ENCODE results near the gene IRF8. TPM values are rescaled to one million over a fixed set of nuclear protein-coding genes. Genes with fewer than 3 reads are reported as not detected.
"Not testable (repeated sequence)": the region's sequence is repeated elsewhere in the genome, so short reads cannot be mapped to it uniquely, and the experiment has no call there.

Gene IRF8
- total RNA-seq, 1 donor from 2014 or later = 16.9 TPM

DNA sequence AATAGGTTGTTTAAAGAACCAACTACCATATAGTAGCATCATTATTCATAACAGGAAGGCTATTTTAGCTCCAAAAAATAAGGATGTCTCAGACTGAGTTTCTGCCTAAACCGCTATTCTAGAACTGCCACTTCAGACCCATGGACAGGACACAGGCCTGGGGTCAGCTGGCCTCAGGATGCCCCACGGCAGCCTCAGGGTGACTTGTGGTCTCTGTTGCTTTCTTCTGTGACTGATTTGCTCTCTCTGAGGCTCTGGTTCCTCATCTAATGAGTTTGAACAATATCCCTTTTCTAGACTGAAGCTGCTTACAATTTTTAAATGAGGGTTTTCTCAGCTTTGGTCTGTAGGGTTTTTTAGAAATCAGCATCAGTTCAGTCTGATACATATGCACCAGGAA, 31.8 kb upstream of the IRF8 start:
- intact Hi-C loops (cut with micrococcal nuclease) = no loop called here

GRCh38 chr16:85868495-85868894, 30.5 kb upstream of the IRF8 start:
- intact Hi-C loops (cut with micrococcal nuclease) = no loop called here

DNA sequence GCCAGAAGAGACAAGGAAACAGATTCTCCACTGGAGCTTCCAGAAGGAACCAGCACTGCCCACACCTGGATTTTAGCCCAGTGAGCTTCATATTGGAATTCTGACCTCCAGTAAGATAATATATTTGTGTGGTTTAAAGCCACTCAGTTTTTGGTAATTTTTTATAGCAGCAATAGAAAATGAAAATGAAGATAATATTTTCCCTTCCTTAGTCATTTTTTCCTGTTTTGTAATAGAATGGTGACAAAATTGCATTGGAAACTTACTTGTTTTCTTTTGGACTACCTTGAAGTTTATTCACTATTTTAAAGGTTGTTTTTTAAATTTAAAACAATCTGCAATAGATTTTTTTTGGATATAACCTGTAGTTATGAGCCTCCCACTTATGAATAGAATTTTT, 29.8 kb upstream of the IRF8 start:
- intact Hi-C loops (cut with micrococcal nuclease) = no loop called here

DNA sequence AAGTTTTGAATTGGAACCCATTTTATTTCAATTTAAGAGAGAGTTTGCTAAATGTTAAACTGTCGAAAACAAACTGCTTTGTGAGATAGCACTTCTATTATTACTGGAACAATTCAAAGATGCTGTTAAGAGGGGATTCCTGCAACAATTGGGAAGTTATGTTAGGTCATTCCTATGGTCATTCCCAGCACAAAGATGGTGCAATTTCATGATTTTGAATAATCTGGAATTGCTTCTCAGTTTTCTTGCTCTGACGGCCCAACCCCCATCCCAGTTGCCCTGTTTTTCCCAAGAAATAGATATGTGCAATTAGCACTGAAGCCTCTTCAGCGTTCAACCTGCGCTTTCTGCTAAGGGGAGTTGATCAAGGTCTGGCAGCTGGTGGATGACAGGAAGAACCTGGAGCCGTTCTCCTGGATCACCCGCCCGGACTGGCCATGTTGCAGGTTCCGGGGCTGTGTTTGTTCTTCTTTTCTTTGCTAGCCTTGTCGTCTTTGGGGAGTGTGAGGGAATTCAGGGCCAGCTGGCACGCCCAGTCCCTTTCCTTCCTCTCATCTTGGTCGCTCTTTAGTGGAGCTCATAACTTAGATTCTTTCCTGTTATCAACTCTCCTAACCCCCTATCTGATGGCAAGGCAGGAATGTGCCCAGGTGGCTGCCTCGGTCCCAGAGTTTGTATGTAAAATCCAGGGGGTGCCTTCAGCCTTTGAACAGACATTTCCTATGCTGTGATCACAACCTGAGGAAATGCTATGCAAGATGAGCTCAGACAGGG, 29.0 kb upstream of the IRF8 start:
- intact Hi-C loops (cut with micrococcal nuclease) = no loop called here

GRCh38 chr16:85871756-85872155, 27.2 kb upstream of the IRF8 start:
- intact Hi-C loops (cut with micrococcal nuclease) = no loop called here

DNA sequence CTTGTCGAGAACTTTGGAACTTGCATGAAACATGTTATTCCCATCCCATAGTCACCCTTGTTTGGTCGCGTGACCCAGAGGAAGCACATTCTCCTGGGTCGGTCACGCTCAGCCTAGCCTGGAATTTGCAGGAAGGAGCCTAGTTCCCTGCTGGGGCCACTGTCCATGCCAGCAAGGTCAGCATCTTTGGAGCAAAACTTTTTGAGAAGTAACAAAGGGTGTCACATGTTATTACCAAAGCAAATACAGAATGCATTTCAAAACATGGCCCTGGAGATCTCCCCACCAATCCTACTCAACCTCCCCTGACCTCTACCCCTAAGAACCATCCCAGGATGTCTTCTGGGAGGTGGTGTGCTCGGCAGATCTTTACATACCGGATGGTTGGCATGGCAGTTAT, 26.2 kb upstream of the IRF8 start:
- intact Hi-C loops (cut with micrococcal nuclease) = no loop called here

GRCh38 chr16:85873153-85873552, 25.8 kb upstream of the IRF8 start:
- intact Hi-C loops (cut with micrococcal nuclease) = no loop called here

DNA sequence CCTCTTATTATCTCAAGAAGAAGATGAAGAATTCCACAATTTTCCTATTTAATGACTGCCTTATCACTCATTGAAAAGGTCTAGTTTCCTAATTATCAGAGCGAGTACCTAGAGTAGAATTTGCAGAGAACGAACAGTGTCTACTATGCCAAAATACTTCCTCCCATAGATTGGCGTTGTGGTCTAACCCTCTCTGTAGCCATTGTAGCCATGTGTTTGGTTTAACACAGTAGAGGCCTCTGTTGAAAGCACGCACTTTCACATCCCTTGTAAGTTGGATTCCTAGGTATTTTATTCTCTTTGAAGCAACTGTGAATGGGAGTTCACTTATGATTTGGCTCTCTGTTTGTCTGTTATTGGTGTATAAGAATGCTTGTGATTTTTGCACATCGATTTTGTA, 24.9 kb upstream of the IRF8 start:
- intact Hi-C loops (cut with micrococcal nuclease) = not testable (repeated sequence)

DNA sequence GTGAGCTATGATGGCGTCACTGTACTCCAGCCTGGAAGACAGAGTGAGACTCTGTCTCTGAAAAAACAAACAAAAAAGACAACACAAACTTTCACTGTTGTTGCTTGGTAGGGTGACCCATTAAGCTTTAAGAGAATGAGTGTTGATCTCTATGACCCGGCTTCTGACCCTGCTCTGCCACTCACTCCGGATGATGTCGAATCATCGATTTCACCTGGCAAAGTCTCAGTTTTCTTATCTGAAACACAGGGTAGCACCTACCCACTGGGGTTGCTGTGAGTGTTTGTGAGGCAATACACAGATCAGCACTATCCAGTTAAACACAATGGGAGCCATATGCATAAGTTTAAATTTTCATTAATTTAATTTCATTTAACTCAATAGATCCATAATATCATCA, 20.6 kb upstream of the IRF8 start:
- intact Hi-C loops (cut with micrococcal nuclease) = no loop called here

DNA sequence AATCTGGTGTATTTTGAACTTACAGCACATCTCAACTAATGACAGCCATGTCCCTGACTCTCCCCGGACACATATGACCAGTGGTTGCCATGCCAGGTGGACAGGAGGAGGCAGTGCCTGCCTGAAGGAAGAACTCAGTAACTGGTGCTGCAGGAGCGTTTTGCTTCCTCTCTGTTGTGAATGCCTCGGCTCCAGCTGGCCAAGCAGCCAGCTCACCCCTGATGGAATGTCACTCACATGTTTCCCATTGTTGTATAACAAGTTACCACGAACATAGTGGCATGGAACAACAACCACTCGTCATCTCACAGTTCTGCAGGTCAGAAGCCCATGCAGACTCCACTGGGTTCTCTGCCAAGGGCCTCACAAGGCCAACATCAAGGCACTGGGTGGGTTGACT, 20.1 kb upstream of the IRF8 start:
- intact Hi-C loops (cut with micrococcal nuclease) = no loop called here

DNA sequence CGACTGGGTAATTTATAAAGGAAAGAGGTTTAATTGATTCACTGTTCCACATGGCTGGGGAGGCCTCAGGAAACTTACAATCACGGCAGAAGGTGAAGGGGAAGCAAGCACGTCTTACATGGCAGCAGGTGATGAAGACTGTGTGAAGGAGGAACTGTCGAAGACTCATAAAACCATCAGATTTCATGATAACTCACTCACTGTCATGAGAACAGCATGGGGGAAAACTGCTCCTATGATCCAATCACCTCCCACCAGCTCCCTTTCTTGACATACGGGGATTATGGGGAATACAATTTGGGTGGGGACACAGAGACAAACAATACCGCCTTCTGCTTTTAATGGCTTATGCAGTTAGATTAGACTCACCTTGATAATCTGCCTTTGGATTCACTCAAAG, 19.4 kb upstream of the IRF8 start:
- intact Hi-C loops (cut with micrococcal nuclease) = no loop called here

GRCh38 chr16:85879975-85880831, 18.8 kb upstream of the IRF8 start:
- intact Hi-C loops (cut with micrococcal nuclease) = no loop called here

DNA sequence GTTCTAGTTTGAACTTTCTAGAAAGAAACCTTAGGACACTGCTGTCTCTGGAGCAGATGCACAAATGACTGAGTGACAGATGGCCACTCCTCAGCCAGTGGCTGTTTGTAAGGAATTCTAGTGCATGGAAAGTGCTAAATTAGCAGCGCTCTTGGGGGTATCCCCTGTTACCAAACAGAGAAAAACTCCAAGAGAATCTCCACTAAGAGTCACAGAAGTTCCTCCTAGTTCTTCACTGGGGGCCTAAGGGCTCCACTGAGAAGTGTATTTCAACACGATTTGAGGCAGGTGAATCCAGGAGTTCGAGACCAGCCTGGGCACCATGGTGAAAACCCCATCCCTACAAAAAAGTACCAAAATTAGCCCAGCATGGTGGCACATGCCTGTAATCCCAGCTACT, 18.1 kb upstream of the IRF8 start:
- intact Hi-C loops (cut with micrococcal nuclease) = no loop called here

DNA sequence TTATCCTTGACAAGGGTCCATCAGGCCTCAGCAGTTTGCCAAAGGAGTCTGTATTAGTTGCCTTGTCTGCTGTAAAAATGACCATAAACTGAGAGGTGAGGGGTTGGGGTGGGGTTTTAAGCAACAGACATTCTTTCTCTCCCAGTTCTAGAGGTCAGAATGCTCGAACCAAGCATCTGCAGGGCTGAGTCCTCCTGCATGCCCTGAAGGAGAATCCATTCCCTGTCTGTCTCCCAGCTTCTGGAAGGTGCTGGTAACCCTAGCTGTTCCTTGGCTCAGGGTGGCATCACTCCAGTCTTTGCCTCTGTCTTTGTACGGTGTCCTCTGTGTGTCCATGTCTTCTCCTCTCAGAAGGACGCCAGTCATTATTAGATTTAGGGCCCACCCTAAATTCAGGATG, 17.5 kb upstream of the IRF8 start:
- intact Hi-C loops (cut with micrococcal nuclease) = no loop called here

- intact Hi-C loops (cut with micrococcal nuclease) = no loop called here
These were observed 16.7 kb upstream of the IRF8 start for GRCh38 chr16:85882181-85882810.

- intact Hi-C loops (cut with micrococcal nuclease) = no loop called here
These were observed 15.1 kb upstream of the IRF8 start for GRCh38 chr16:85883813-85884212.

DNA sequence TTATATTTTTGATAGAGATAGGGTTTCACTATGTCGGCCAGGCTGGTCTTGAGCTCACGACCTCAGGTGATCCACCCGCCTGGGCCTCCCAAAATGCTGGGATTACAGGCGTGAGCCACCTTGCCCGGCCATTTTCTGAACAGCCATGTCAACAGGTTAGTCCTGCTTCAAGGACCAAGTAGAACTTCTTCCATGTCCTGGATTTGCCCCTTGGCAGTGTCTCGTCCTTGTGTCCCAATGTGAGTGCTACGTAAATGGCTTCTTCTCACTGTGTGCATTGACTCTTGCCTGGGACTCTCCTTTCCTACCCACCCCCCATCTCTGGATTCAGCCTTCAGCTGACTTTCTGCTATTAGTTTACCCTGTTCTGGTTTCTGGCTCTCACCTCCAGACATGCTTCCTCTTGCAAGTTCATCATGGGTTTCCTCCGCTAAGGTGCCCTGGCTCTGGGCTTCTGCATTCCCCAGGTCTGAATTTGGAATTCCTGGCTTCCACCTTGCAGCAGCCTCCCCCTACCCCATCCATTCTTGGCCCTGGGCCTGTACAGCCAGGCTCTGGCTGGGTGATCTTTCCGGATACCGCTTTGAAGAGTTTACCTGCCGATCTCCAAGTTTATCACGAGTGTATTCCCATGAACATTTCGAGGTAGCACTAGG, 14.0 kb upstream of the IRF8 start:
- intact Hi-C loops (cut with micrococcal nuclease) = no loop called here

GRCh38 chr16:85885537-85885936, 13.4 kb upstream of the IRF8 start:
- intact Hi-C loops (cut with micrococcal nuclease) = no loop called here

- intact Hi-C loops (cut with micrococcal nuclease) = loop anchor here (1.0 to 2.0 kb wide), 2 partner anchors 14 to 68 kb away; no protein-coding TSS in a partner anchor
These were observed 10.3 kb upstream of the IRF8 start for GRCh38 chr16:85888405-85889331.

DNA sequence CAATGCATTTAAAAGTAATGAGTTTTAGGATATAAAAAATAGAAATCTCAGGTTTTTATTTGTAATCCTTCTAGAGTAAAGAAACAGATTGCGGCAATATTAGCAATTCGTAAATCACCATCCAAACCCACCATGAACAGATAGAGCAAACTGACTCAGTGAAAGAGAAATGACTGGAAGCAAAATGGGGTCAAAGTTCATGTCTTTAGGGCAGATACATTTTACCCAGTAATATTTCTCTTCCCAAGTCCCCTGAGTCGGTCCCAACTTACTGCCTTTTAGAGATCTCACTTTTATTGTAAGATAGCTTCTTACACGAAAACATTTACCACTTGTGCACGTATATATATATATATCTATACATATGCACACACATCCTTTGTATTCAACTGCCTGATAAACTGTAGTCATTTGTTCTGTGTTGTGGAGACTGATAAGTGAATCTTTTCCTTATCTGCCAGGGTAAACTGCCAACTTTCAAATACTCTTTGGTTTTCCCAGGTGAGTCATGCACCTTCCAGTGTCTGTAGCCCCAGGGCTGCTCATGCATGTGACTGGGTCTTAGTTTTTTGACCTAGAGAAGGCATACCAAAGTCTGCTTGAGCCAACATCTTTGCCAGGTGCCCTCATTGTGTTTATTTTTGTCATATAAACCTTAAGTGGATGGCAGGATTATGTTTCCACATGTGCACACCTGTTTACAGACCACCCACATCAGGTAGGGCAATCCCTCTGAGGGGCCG, 7.8 kb upstream of the IRF8 start:
- intact Hi-C loops (cut with micrococcal nuclease) = no loop called here

Data from T-helper 1 cell treated with Interleukin-12 subunit alpha and Interleukin-12 subunit beta and Interleukin-4 antibody, amounts not matched to agents 30 ng/mL and 1 ng/mL, for 36 hours (primary cell).